IPS-11a (cell line): ENCODE data around the gene FAM13A.
A peak's percentile ranks its signal among the peaks of the same experiment; 100 is the strongest.

Source experiments
- H3K4me3 ChIP-seq: one replicate; pipeline ENCODE4 v1.5.1; 2013; ENCODE audit warnings: low read depth, low read length, control low read depth

The FAM13A gene

GRCh38 chr4:88730811-88731210 is 326.2 kb downstream of the FAM13A start:
- H3K4me3 ChIP-seq: no peak overlapping the region

DNA sequence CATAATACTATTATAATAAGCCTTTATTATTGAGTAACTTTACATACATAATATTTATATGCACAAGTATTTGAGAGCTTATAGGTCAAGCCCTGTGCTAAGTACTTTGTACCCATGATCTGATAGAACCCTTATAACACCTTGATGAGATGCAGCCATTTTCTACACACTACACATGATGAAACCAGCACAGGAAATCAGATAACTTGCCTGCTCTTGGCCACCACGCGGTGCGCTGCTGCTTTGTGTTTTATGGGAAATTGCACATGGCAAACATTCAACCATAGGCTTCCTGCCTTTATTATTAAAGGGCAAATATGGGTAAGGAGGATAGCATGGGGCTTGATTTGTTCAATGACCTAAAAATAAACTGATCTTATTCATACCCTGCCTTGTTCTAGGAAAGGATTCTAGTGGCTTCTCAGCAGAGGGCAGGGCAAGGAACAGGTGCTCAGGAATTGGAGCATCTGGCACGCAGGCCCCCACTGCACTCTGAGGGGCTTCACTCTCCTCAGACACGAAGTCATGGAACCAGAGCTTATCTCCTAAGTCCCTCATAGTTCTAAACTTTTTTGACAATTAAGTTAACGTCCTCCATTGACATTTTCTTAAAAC is 327.7 kb downstream of the FAM13A start:
- no peak overlapping the region for H3K4me3 ChIP-seq

DNA sequence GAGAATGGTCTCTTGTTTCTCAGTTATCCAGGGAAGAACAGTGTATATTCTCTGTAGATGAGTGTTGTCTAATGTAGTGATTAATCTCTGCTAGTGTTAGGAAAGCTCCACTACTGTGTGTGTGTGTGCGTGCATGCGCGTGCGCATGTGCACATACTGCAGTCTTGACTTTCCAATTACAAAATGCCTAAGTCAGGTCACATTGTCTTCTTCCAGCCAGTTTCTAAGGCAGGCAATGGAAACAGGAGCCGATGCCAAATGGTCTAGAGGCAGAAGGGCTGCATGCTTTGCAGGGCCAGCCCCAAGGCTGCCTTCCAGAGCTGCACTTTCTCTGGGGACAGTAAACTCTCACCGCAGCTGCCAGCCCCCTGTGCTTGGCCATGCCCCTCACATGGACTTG is 328.8 kb downstream of the FAM13A start:
- H3K4me3 ChIP-seq: no peak overlapping the region

- H3K4me3 ChIP-seq: no peak overlapping the region
Measured at GRCh38 chr4:88725986-88726385, 331.0 kb downstream of the FAM13A start.

- H3K4me3 ChIP-seq: no peak overlapping the region
Measured at GRCh38 chr4:88725143-88725542, 331.8 kb downstream of the FAM13A start.

DNA sequence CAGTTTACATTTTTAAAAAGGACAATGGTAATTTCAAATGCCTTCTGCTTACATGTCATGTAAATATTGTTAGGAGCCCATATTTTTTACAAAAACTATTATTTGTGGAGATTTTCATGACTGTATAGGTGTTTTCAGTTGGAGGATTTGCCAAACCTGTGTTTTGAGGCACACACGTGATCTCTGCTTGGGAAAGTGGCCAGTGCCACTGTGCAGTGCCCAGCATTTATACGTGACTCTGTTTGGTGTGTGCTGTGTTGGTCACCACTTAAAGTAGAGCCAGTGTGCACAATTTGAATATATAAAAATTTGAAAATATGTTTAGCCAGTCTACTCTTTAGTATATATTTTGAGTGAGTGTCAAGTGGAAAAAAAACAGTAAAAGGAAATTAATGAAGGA is 332.6 kb downstream of the FAM13A start:
- H3K4me3 ChIP-seq: no peak overlapping the region

DNA sequence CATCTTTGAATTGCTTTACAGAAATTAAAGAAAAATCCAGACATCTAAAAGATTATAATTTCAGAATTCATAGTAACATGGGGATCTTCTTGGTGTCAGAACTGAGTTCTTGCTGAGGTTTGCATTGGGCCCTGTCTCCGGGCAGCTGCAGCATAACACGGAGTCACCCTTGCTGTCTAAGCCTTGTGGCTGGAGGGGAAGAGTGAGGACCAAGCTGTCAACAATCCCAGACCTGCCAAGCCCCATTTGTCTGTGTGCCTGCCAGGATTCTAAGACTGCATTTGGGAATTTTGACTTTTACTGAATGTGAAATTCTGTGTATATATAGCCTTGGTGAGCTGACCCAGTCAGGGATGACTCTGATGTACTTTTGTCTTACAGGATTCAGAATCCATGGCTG is 334.2 kb downstream of the FAM13A start:
- H3K4me3 ChIP-seq: no peak overlapping the region

- no peak overlapping the region for H3K4me3 ChIP-seq
Measured at GRCh38 chr4:88722276-88722780, 334.7 kb downstream of the FAM13A start.

DNA sequence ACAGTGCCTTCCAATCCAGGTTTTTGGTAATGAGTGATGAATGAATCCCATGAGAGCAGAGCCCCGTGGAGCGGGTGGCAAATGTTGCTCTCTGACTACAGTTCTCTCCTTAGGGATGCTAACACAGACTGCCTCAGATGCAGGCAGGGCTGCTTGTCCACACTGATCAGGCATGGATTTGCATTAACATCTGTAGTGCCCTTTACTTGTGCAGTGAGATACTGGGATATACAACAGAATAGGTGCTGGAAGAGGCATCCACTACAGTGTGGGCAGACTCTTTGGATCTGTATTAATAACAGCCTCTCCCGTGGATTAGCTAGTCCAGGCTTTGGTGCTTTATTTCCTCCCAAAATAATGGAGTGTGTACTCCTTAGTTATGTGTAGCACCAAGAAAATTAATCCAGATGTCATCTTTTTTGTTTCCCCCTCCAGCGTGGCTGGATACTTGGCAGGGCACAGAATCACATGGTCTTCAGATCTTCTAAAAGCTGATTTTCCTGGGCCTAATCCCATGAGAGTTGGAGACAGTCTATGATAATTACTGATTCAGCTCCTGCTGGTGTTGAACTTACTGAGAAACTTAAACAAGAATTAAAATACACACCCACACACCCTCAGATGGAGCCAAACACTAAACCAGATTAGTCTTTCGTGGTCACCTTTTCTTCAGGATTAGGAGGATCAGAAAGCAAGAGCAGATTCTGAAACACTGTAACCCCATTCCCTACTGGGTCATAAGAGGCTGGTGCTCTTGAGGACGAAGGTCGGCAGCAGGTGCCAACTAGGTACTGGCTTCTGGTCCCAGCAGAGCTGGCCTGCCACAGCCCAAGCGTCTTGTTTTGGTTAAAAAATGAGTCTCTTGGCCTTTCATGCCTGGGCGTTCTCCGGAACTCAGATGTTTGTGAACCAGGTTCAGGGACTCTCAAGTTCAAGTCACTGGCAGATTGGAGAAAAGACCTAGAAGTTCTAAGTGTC is 336.2 kb downstream of the FAM13A start:
- no peak overlapping the region for H3K4me3 ChIP-seq

GRCh38 chr4:88719381-88719780 is 337.6 kb downstream of the FAM13A start:
- H3K4me3 ChIP-seq: no peak overlapping the region

- H3K4me3 ChIP-seq: no peak overlapping the region
Measured at GRCh38 chr4:88718098-88718497, 338.9 kb downstream of the FAM13A start.

- no peak overlapping the region for H3K4me3 ChIP-seq
Measured at GRCh38 chr4:88713782-88714181, 343.2 kb downstream of the FAM13A start.

DNA sequence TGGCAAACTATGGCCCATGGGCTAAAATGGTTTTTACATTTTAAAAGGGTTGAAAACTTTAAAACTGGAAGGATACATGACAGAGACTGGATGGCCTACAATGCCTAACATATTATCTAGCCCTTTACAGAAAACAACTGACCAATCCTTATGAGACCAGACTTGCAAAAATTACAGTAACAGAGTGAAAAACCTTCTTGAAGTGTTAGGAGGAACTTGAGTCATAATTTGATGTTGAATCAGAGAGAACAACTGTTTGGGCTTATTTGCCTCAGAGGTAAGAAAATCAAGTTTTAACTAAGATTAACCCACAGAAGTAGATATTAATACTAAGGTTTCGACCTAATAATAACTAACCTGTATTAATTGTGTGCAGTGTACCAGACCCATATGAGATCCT is 347.0 kb downstream of the FAM13A start:
- no peak overlapping the region for H3K4me3 ChIP-seq

GRCh38 chr4:88706574-88706973 is 350.4 kb downstream of the FAM13A start:
- no peak overlapping the region for H3K4me3 ChIP-seq

DNA sequence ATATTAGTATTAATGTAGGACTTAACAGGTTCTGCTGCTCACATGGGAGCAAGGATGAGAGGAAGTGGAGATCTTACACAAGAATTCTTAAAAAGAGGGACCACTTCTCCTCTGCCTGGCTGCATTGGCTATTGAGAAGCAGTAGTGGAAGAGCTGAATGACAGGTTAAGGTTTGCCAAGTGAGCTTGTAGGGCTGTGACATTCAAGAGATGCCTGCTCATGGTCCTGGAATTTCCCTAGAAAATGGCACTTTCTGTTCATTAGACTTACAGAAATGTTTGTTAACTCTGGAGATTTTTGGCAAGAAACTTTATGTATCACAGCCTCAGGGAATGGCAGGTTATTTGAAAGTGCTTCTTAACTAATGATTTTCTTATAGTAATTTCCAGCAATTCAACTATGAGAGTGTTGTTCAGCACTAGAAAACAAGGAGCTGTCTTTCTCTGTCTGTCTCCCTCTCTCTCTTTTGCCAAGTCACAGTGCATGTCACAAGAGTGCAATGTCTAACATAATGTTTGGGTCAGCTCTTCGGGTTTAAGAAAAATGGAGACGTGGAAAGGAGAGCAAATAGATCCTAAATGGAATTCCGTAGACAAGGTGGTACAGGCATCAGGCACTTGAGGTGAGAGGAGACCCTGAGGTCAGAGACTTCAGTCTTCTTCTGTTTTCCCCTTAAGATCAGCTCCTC is 351.0 kb downstream of the FAM13A start:
- no peak overlapping the region for H3K4me3 ChIP-seq

DNA sequence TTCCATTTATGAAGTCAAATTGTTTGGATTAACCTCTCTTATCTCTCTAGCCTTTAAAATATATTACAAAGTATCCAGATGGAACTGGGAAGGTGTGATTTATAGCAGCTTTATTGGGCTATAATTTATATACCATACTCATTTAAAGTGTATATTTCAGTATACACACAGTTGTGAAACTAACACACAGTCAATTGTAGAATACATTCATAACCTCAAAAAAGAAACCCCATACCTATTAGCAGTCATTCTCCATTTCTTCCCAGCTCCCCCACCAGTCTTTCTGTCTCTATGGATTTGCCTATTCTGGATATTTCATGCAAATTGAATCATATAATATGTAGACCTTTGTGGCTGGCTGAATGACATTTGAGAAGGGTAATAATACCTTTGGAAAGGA is 351.8 kb downstream of the FAM13A start:
- H3K4me3 ChIP-seq: no peak overlapping the region

GRCh38 chr4:88702782-88703181 is 354.2 kb downstream of the FAM13A start:
- no peak overlapping the region for H3K4me3 ChIP-seq

DNA sequence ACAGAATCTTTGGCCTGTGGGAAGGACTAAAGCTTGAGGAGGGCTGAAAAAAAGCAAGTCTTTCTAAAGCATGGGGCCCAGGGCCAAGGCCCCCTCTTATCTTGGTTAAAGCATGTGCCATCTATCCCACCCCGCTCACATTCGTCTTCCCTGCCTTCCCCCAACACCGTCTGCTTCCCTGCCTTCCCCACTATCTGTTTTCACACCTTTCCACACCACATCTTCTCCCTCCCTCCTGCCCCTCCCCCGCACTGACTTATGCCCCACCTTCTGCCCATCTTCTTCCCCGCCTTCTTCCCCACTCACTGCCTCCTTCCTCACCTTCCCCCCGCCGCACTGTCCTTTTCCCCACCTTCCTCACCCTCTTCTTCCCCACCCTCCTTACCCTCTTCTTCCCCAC is 358.5 kb downstream of the FAM13A start:
- no peak overlapping the region for H3K4me3 ChIP-seq

GRCh38 chr4:88697588-88698329 is 359.2 kb downstream of the FAM13A start, which contains the start of gene NAP1L5:
NAP1L5 (minus strand) TSS chr4:88697829; CDS start chr4:88697754, 75 bp downstream.
- H3K4me3 ChIP-seq: peak within 1 kb of the TSS; percentile 31

DNA sequence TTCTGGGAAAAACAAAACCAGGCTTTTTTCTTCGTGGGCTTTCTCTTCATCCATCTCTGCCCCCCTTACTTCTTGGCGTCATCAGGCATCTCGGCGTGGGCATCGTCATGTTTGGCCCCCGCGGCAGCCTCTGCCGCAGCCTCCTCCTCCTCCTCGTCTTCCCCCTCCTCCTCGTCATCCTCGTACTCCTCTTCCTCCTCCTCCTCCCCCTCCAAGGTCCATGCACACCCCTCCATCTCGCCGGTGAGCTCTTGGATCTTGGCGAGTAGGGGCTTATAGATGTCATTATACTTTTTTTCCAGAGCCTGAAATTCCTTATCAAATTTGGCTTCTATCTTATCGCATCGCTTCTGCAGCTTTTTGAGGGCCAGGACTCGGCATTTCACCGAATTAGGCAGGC is 359.8 kb downstream of the FAM13A start:
- H3K4me3 ChIP-seq: peak overlapping the region; percentile 31

GRCh38 chr4:88696630-88697029 is 360.4 kb downstream of the FAM13A start:
- H3K4me3 ChIP-seq: no peak overlapping the region
